ENCODE data around the gene CTU2.

The CTU2 gene

GRCh38 chr16:88700322-88700635 is 6.0 kb upstream of the CTU2 start:
- TF ChIP-seq POLR2A (IDR thresholded peaks at IDR 0.05; ENCODE audit: low read depth, low read length): no peak
- TF ChIP-seq TAF1 (IDR thresholded peaks at IDR 0.05; ENCODE audit: borderline replicate concordance, low read depth, low read length): no peak
- no peak for TF ChIP-seq POLR2AphosphoS5 (IDR thresholded peaks at IDR 0.05; ENCODE audit: low read depth, low read length)
- DNase-seq (ENCODE audit: insufficient read length) (no peak), FAIRE-seq (no peak)

GRCh38 chr16:88700636-88701482 is 5.4 kb upstream of the CTU2 start:
- FAIRE-seq (peak; percentile 98), DNase-seq (ENCODE audit: insufficient read length) (peak; percentile 97)
- 0 out of 2 replicates have a peak, but pooled peaks have one; percentile 26 for TF ChIP-seq POLR2AphosphoS5 (IDR thresholded peaks at IDR 0.05; ENCODE audit: low read depth, low read length)
- peak; percentile 59; the same call in 1 of the 2 replicates for TF ChIP-seq POLR2A (IDR thresholded peaks at IDR 0.05; ENCODE audit: low read depth, low read length)
- TF ChIP-seq TAF1 (IDR thresholded peaks at IDR 0.05; ENCODE audit: borderline replicate concordance, low read depth, low read length): no peak

- TF ChIP-seq POLR2AphosphoS5 (IDR thresholded peaks at IDR 0.05; ENCODE audit: low read depth, low read length) (no peak), POLR2A (IDR thresholded peaks at IDR 0.05; ENCODE audit: low read depth, low read length) (no peak), TAF1 (IDR thresholded peaks at IDR 0.05; ENCODE audit: borderline replicate concordance, low read depth, low read length) (no peak)
- FAIRE-seq: no peak
Observed at GRCh38 chr16:88701581-88702370, 4.5 kb upstream of the CTU2 start.

GRCh38 chr16:88702371-88703210 is 3.7 kb upstream of the CTU2 start:
- FAIRE-seq (no peak), DNase-seq (ENCODE audit: insufficient read length) (no peak)
- TF ChIP-seq POLR2AphosphoS5 (IDR thresholded peaks at IDR 0.05; ENCODE audit: low read depth, low read length) (no peak), TAF1 (IDR thresholded peaks at IDR 0.05; ENCODE audit: borderline replicate concordance, low read depth, low read length) (no peak), POLR2A (IDR thresholded peaks at IDR 0.05; ENCODE audit: low read depth, low read length) (no peak)

More at GRCh38 chr16:88701581-88702370, 4.5 kb upstream of the CTU2 start:
- no peak for DNase-seq (ENCODE audit: insufficient read length)

- DNase-seq (ENCODE audit: insufficient read length) (no peak), FAIRE-seq (peak; percentile 84)
- no peak for TF ChIP-seq POLR2AphosphoS5 (IDR thresholded peaks at IDR 0.05; ENCODE audit: low read depth, low read length)
- TF ChIP-seq POLR2A (IDR thresholded peaks at IDR 0.05; ENCODE audit: low read depth, low read length): no peak
- no peak for TF ChIP-seq TAF1 (IDR thresholded peaks at IDR 0.05; ENCODE audit: borderline replicate concordance, low read depth, low read length)
Observed at GRCh38 chr16:88703486-88704309, 2.6 kb upstream of the CTU2 start.

GRCh38 chr16:88705076-88705684 is 1.1 kb upstream of the CTU2 start:
- FAIRE-seq (peak; percentile 78), DNase-seq (ENCODE audit: insufficient read length) (no peak)
- TF ChIP-seq TAF1 (IDR thresholded peaks at IDR 0.05; ENCODE audit: borderline replicate concordance, low read depth, low read length): no peak

- no peak for TF ChIP-seq POLR2A (IDR thresholded peaks at IDR 0.05; ENCODE audit: low read depth, low read length)
- FAIRE-seq (peak; percentile 14), DNase-seq (ENCODE audit: insufficient read length) (no peak)
Observed at GRCh38 chr16:88705801-88706228, 488 bp upstream of the CTU2 start.

GRCh38 chr16:88706965-88707826 is 893 bp downstream of the CTU2 start:
- TF ChIP-seq POLR2AphosphoS5 (IDR thresholded peaks at IDR 0.05; ENCODE audit: low read depth, low read length) (no peak), TAF1 (IDR thresholded peaks at IDR 0.05; ENCODE audit: borderline replicate concordance, low read depth, low read length) (no peak), POLR2A (IDR thresholded peaks at IDR 0.05; ENCODE audit: low read depth, low read length) (no peak)
- DNase-seq (ENCODE audit: insufficient read length) (no peak), FAIRE-seq (peak; percentile 36)

GRCh38 chr16:88710556-88710955 is 4.3 kb downstream of the CTU2 start:
- DNase-seq (ENCODE audit: insufficient read length): no peak
- TF ChIP-seq POLR2AphosphoS5 (IDR thresholded peaks at IDR 0.05; ENCODE audit: low read depth, low read length): no peak
- TF ChIP-seq TAF1 (IDR thresholded peaks at IDR 0.05; ENCODE audit: borderline replicate concordance, low read depth, low read length): no peak
- no peak for TF ChIP-seq POLR2A (IDR thresholded peaks at IDR 0.05; ENCODE audit: low read depth, low read length)
- FAIRE-seq: no peak
